ENCODE measurements around the gene CRADD. TPM values are rescaled to one million over a fixed set of nuclear protein-coding genes. Genes with fewer than 3 reads are reported as not detected.

CRADD gene
- total RNA-seq, 1 donor from 2014 or later = 19.1 TPM

- no peaks in the 10 kb centered on the region for H3K27me3 ChIP-seq (ENCODE audit: control insufficient read depth, insufficient read depth, low read length)
- H3K4me3 ChIP-seq (ENCODE audit: low read depth, low read length) = no peak overlapping the region
- no peak for TF ChIP-seq CTCF (IDR thresholded peaks at IDR 0.05; ENCODE audit: insufficient read depth, low read length, poor library complexity, severe bottlenecking)
- no peaks in the 10 kb centered on the region for H3K36me3 ChIP-seq (ENCODE audit: control insufficient read depth, insufficient read depth, low read length)
- DNase-seq (ENCODE audit: low read depth) = no peak
Observed at GRCh38 chr12:93908846-93909567, 231.8 kb downstream of the CRADD start.

- no peak overlapping the region for H3K4me3 ChIP-seq (ENCODE audit: low read depth, low read length)
- DNase-seq (ENCODE audit: low read depth) = no peak
- TF ChIP-seq CTCF (IDR thresholded peaks at IDR 0.05; ENCODE audit: insufficient read depth, low read length, poor library complexity, severe bottlenecking) = no peak
- H3K27me3 ChIP-seq (ENCODE audit: control insufficient read depth, insufficient read depth, low read length) = no peaks in the 10 kb centered on the region
- no peaks in the 10 kb centered on the region for H3K36me3 ChIP-seq (ENCODE audit: control insufficient read depth, insufficient read depth, low read length)
Observed at GRCh38 chr12:93911396-93911795, 234.2 kb downstream of the CRADD start.

- TF ChIP-seq CTCF (IDR thresholded peaks at IDR 0.05; ENCODE audit: insufficient read depth, low read length, poor library complexity, severe bottlenecking) = no peak
- Histone ChIP-seq H3K27me3 (ENCODE audit: control insufficient read depth, insufficient read depth, low read length) (no peaks in the 10 kb centered on the region), H3K36me3 (ENCODE audit: control insufficient read depth, insufficient read depth, low read length) (no peaks in the 10 kb centered on the region), H3K4me3 (ENCODE audit: low read depth, low read length) (no peak overlapping the region)
- no peak for DNase-seq (ENCODE audit: low read depth)
Observed at GRCh38 chr12:93912086-93912733, 235.0 kb downstream of the CRADD start.

GRCh38 chr12:93913845-93914244 is 236.7 kb downstream of the CRADD start:
- no peak for DNase-seq (ENCODE audit: low read depth)
- Histone ChIP-seq H3K4me3 (ENCODE audit: low read depth, low read length) (no peak overlapping the region), H3K27me3 (ENCODE audit: control insufficient read depth, insufficient read depth, low read length) (no peaks in the 10 kb centered on the region), H3K36me3 (ENCODE audit: control insufficient read depth, insufficient read depth, low read length) (no peaks in the 10 kb centered on the region)
- no peak for TF ChIP-seq CTCF (IDR thresholded peaks at IDR 0.05; ENCODE audit: insufficient read depth, low read length, poor library complexity, severe bottlenecking)

- H3K27me3 ChIP-seq (ENCODE audit: control insufficient read depth, insufficient read depth, low read length) = no peaks in the 10 kb centered on the region
- H3K4me3 ChIP-seq (ENCODE audit: low read depth, low read length) = no peak overlapping the region
- H3K36me3 ChIP-seq (ENCODE audit: control insufficient read depth, insufficient read depth, low read length) = no peaks in the 10 kb centered on the region
- DNase-seq (ENCODE audit: low read depth) = no peak
- TF ChIP-seq CTCF (IDR thresholded peaks at IDR 0.05; ENCODE audit: insufficient read depth, low read length, poor library complexity, severe bottlenecking) = no peak
Observed at GRCh38 chr12:93914281-93914680, 237.1 kb downstream of the CRADD start.

Data from kidney epithelial cell (primary cell).